HG03025 (cell line): ENCODE results near the gene OR52E6.

Experiments used
- ATAC-seq: cut with Tn5 transposase; IDR thresholded peaks from one replicate; pipeline ENCODE4 v1.9.1; 2021; ENCODE audit warnings: mild to moderate bottlenecking, moderate library complexity; ENCODE audit not compliant: unreplicated experiment, low FRiP score

OR52E6 gene

DNA sequence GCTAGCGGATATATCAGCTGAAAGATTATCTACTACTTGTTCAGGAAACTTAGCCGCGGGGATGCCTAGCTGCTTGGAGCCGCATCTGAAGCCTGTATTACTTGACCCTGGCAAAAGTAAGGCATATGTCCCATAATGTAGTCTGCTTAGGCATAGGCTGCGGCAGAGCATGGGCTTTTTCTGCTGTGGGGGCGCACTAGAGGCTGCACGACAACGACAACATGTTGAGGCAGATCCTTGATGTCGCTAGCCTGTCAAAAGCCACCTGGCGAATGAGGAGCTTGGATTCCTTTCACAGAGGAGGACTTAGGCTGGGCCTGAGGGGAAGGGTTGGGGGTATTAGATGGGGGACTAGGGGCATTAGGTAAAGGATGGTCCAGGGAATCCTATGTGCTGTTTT is 34.1 kb downstream of the OR52E6 start:
- ATAC-seq = no peak

DNA sequence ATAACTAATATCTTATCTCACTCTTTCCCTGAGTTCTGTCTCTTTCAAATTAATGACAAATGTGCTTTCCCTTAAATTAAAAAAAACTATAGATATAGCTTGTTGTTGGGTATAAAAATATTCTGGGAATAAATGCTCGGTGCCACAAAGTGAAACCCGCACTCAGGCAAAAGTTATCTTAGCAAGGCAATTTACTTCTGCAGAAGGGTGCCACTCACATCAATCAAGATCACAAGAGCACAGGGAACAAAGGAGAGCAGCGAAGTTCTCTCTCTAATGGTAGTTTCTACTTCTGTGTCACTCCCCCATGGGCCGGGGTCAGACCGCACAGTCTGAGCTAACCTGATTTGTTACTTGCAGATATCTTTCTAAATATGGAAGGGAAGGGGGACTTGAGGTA is 37.7 kb downstream of the OR52E6 start:
- no peak for ATAC-seq

DNA sequence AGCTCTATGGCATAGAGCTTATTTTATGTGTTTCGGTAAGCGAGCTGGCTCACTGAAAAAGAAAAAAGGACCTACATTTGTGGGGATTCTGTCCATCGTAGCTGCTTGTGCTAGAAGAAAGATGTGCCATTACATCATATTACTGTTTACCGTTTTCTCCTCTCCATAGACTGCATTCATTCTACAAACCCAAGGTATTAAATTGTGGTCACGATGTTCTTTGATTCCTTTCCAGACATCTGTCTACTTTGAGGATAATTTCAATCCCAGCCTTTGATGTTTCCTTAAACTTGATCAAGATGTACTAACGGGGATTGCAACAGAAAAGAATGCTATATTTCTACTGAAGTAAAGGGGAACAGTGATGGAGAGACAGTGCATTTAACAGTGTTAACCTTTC is 45.2 kb downstream of the OR52E6 start:
- ATAC-seq = no peak

DNA sequence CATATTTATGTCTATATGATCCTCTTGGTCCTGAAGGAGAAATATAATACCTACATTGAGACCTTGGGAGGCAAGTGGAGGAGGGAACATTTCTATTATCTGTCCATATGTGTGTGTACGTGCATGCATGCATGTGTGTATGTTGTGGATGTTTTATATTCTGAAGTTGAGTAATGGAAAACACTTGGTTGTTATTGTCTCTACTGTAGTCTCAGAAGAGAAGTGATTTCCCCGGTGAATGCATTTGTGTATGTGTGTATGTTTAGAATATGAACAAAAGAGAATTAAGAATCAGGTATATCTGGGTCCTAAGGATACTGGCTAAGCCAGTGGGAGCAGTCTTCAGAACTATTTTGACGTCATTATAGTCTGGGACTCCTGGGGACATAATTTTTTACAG is 50.5 kb downstream of the OR52E6 start, which contains the start of gene OR52N1:
Gene OR52N1 (minus strand): TSS at position 101 of the 400 bp plus-strand sequence. CDS start 2,449 bp downstream, outside the sequence.
- ATAC-seq = no peak
